Tibial artery (tissue), 4 donors: ENCODE data around the gene PACS2.
A peak's percentile ranks its signal among the peaks of the same experiment; 100 is the strongest.

ENCODE experiments used
- DNase-seq, 2 donors: peaks; one replicate each; pipeline ENCODE4 v3.0.0-alpha.2; 2019
- H3K27ac ChIP-seq, 2 donors: fragments of 200-600 bp; sonication (generic) in 1 of 2; 1 replicate in 1 of 2; 2 replicates in 1 of 2; pipeline ENCODE4 v1.5.1; 2018 to 2019; ENCODE audit warnings: mild to moderate bottlenecking in 1 of 2
- H3K27me3 ChIP-seq, 2 donors: fragments of 200-600 bp; sonication (generic) in 1 of 2; one replicate each; pipeline versions ENCODE4 v1.5.1 to v1.6.0; 2016 to 2019
- H3K36me3 ChIP-seq, 3 donors: fragments of 200-600 bp; sonication (generic) in 2 of 3; one replicate each; pipeline ENCODE4 v1.5.1; 2016 to 2019; ENCODE audit warnings: mild to moderate bottlenecking in 2 of 3
- H3K4me1 ChIP-seq, 4 donors: fragments of 200-600 bp; sonication (generic) in 2 of 4; 1 replicate in 3 of 4; 2 replicates in 1 of 4; pipeline ENCODE4 v1.5.1; 2016 to 2019
- H3K4me3 ChIP-seq, 2 donors: fragments of 200-600 bp; sonication (generic) in 1 of 2; 1 replicate in 1 of 2; 2 replicates in 1 of 2; pipeline ENCODE4 v1.5.1; 2018 to 2019; ENCODE audit warnings: mild to moderate bottlenecking in 2 of 2
- H3K9me3 ChIP-seq, 3 donors: fragments of 200-600 bp; sonication (generic) in 1 of 3; one replicate each; pipeline ENCODE4 v1.5.1; 2016 to 2019
- CTCF ChIP-seq, 2 experiments: fragments of 200-600 bp in 1 of 2; fragments of 450-650 bp in 1 of 2; IDR thresholded peaks; one replicate each; pipeline ENCODE4 v1.5.1; 2017 to 2019; ENCODE audit warnings: antibody characterized with exemption in 2 of 2, mild to moderate bottlenecking in 1 of 2, moderate library complexity in 1 of 2
- intact Hi-C: fragments of 100-400 bp; cut with DNase I; formaldehyde crosslinking; loops from one replicate; pipeline ENCODE4 v1.15.0; 2023; ENCODE audit warnings: low total_unique reads

Gene PACS2

GRCh38 chr14:105409364-105409763, 94.8 kb downstream of the PACS2 start:
- intact Hi-C loops, result no loop called here
- no peak for TF ChIP-seq CTCF (IDR thresholded peaks at IDR 0.05)
- H3K36me3 ChIP-seq, result no peaks in the 10 kb centered on the region
- peaks cover 0 to 4% (median 3%) of the 10 kb centered on the region in 3 donors for H3K9me3 ChIP-seq
- peaks cover 0 to 13% (median 12%) of the 10 kb centered on the region in 4 donors for H3K4me1 ChIP-seq
- peaks cover 0 to 37% of the 10 kb centered on the region in 2 donors for H3K27me3 ChIP-seq
- H3K4me3 ChIP-seq, result no peak overlapping the region
- H3K27ac ChIP-seq, result no peak overlapping the region
- DNase-seq, result no peak

GRCh38 chr14:105410642-105411016, 96.1 kb downstream of the PACS2 start:
- Histone ChIP-seq H3K36me3 (no peaks in the 10 kb centered on the region), H3K27ac (no peak overlapping the region), H3K4me3 (no peak overlapping the region), H3K4me1 (peaks cover 0 to 23% (median 22%) of the 10 kb centered on the region in 4 donors), H3K27me3 (peaks cover 0 to 37% of the 10 kb centered on the region in 2 donors), H3K9me3 (no peaks in the 10 kb centered on the region)
- no peak for TF ChIP-seq CTCF (IDR thresholded peaks at IDR 0.05)
- DNase-seq, result no peak
- intact Hi-C loops, result no loop called here

DNA sequence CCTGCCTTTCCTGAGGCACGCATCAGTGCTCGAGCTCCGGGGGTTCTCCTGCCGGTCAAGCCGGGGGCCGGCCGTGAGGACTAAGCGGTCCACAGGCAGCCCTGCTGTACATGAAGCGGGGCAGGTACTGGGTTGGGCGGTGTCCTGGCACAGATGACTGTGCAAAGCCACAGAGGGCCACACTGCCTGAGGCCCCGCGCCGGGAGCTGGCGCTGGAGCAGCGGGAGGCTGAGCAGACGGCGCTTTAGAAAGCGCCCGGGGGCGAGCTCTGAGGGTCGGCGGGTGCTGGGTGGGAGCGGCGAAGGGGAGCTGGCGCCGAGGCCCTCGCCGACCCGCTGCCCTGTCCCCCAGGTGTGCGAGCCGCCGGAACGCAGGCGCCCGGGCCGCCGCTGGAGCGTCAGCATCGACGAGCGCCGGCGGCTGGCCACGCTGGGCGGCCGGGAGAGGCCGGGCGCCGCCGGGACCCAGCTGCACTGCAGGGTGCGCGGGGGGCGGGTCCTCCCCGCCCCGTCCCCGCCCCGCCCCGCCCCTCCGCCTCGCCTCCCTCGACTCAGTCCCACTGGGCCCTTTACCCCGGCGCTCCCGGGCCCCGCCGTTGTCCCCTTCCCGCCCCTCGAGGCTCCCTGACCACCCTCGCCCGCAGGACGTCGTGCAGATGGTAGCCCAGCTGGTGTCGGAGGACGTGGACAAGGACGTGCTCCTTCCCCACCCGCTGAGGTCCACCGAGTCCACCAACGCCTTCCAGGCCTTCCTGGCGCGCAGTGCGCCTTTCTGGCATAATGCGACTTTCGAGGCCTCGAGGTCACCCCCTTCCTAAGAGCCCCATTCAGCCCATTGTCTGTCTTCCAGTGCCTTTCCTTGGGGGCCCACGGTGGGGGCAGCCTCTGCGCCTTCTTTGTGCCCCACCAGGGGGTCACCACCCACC, 96.7 kb downstream of the PACS2 start:
- no peaks in the 10 kb centered on the region for H3K9me3 ChIP-seq
- H3K36me3 ChIP-seq, result no peaks in the 10 kb centered on the region
- no peak overlapping the region for H3K27ac ChIP-seq
- peak overlapping the region; percentile 17 to 37 for H3K4me3 ChIP-seq
- no peak for TF ChIP-seq CTCF (IDR thresholded peaks at IDR 0.05)
- peaks cover 0 to 37% of the 10 kb centered on the region in 2 donors for H3K27me3 ChIP-seq
- H3K4me1 ChIP-seq, result peaks cover 0 to 29% (median 25%) of the 10 kb centered on the region in 4 donors
- intact Hi-C loops, result no loop called here
- no peak for DNase-seq

- DNase-seq, result no peak
Measured at GRCh38 chr14:105411985-105412770, 97.6 kb downstream of the PACS2 start.

More at GRCh38 chr14:105411985-105412770, 97.6 kb downstream of the PACS2 start:
- Histone ChIP-seq H3K4me1 (peaks cover 0 to 29% (median 25%) of the 10 kb centered on the region in 4 donors), H3K27ac (no peak overlapping the region), H3K27me3 (peaks cover 0 to 37% of the 10 kb centered on the region in 2 donors), H3K36me3 (no peaks in the 10 kb centered on the region), H3K4me3 (no peak overlapping the region), H3K9me3 (no peaks in the 10 kb centered on the region)
- no peak for TF ChIP-seq CTCF (IDR thresholded peaks at IDR 0.05)
- intact Hi-C loops, result no loop called here
